Nasal cavity respiratory epithelium epithelial cell of viscerocranial mucosa (primary cell): Measurements from ENCODE around the gene MIR17HG. TPM values are rescaled to one million over a fixed set of nuclear protein-coding genes. Genes with fewer than 3 reads are reported as not detected.

Source experiments
- total RNA-seq: library from RNA; depleted of rRNA; stranded (reverse); fragments of >200 nt; gene quantifications from 2 replicates; pipeline ENCODE4 v1.2.3, GENCODE V29; 2014

The MIR17HG gene
- total RNA-seq = 22.2 and 24.0 TPM in 2 replicates

GRCh38 chr13:91347202-91347995, at the start of gene MIR17HG:
TSS of gene MIR17HG (plus strand) at chr13:91347687.

GRCh38 chr13:91398413-91399188, 51.1 kb downstream of the MIR17HG start, which contains the start of gene GPC5:
TSS of gene GPC5 (plus strand) at chr13:91398621.

Other genes with a start within 250 kb of the MIR17HG start
- 1.7 and 2.4 TPM in 2 replicates for gene GPC5, start 50.9 kb downstream of the MIR17HG start, total RNA-seq